OCI-LY1 (cell line): ENCODE measurements around the gene ACTN2.

Experiments
- EZH2 ChIP-seq: fragments of 200-600 bp; sonication (generic), shearing (Covaris generic); IDR thresholded peaks from 2 replicates; pipeline ENCODE4 v1.8.0; 2017; ENCODE audit warnings: borderline replicate concordance, mixed run types, mild to moderate bottlenecking, antibody characterized with exemption, low read length, moderate library complexity, mixed read lengths
- TF ChIP-seq, protein P1 (sequence below): fragments of 200-600 bp; sonication (generic), shearing (Covaris generic); IDR thresholded peaks from 2 replicates; pipeline ENCODE4 v1.5.1; 2017; ENCODE audit warnings: mild to moderate bottlenecking, antibody characterized with exemption, low read length, moderate library complexity, mixed read lengths

DNA sequence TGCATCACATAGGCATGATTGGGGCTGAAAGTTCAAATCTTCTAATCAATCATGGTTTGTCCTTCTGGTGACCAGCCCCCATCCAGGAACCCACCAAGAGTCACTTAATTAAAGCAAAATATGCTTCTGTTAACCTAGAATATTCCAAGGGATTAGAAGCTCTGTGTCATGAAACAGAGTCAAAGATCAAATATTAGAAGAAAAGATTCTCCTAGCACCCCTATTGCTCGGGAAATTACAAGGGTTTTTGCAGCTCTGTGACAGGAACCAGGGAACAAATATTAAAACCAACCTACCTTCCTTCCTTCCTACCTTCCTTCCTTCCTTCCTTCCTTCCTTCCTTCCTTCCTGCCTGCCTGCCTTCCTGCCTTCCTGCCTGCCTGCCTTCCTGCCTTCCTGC, 31.8 kb upstream of the ACTN2 start:
- TF ChIP-seq, protein P1, sequence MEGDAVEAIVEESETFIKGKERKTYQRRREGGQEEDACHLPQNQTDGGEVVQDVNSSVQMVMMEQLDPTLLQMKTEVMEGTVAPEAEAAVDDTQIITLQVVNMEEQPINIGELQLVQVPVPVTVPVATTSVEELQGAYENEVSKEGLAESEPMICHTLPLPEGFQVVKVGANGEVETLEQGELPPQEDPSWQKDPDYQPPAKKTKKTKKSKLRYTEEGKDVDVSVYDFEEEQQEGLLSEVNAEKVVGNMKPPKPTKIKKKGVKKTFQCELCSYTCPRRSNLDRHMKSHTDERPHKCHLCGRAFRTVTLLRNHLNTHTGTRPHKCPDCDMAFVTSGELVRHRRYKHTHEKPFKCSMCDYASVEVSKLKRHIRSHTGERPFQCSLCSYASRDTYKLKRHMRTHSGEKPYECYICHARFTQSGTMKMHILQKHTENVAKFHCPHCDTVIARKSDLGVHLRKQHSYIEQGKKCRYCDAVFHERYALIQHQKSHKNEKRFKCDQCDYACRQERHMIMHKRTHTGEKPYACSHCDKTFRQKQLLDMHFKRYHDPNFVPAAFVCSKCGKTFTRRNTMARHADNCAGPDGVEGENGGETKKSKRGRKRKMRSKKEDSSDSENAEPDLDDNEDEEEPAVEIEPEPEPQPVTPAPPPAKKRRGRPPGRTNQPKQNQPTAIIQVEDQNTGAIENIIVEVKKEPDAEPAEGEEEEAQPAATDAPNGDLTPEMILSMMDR, result no peak
- TF ChIP-seq EZH2, result no peak
